ENCODE results near the gene ISG15.
"Not testable (repeated sequence)": the region's sequence is repeated elsewhere in the genome, so short reads cannot be mapped to it uniquely, and the experiment has no call there.

ISG15 gene

DNA sequence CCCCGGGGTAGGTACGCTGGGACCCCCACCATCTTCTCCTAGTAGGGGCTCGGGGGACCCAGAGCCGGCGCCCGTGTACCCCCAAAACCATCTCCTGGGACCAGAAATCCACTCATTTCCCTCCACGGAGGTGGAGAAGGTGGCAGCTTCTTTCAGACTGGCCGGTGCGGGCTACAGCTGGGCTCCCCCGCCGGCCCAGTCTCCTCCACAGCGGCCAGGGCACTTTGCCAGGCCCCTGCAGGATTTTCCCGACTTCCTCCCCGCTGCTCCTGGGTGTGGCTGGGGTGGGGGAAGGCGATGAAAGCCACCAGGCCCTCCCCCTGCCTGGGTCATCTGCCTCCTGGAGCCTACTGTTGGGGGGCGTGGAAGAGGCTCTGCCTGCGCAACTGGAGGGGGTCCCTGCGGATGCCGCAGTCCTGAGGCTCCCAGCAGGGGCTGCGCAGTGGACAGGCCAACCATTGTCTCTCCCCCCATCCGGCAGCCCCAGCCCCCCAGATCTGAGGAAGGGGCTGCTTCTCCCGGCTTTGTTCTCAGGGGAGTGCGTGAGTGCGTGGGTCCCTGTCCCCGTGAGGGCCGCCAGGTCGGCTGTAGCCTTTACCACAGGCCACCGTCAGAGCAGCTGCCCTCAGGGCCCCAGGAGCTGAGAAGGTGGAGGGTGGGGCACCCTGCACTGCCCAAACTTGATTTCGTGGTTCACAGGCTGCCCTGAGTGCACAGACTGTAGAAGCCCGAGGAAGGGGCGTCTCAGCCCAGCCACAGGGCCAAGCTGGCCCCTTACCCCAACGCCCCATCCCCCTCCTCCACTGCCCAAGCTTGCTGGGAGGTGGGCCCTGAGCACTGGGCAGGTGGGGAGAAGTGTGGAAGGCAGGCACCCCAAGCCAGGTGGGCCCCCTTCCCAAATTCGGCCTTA, 8.0 kb downstream of the ISG15 start:
- DNase-seq (ENCODE audit: insufficient read length) (no peak), FAIRE-seq (no peak)
- TF ChIP-seq POLR2A (IDR thresholded peaks at IDR 0.05; ENCODE audit: low read depth, low read length) (no peak), TAF1 (IDR thresholded peaks at IDR 0.05; ENCODE audit: borderline replicate concordance, low read depth, low read length) (no peak), POLR2AphosphoS5 (IDR thresholded peaks at IDR 0.05; ENCODE audit: low read depth, low read length) (no peak)

GRCh38 chr1:1021920-1022259, 8.6 kb downstream of the ISG15 start:
- FAIRE-seq (no peak), DNase-seq (ENCODE audit: insufficient read length) (no peak)

GRCh38 chr1:1022302-1023009, 9.2 kb downstream of the ISG15 start:
- FAIRE-seq (no peak), DNase-seq (ENCODE audit: insufficient read length) (no peak)
- TF ChIP-seq POLR2A (IDR thresholded peaks at IDR 0.05; ENCODE audit: low read depth, low read length) (no peak), POLR2AphosphoS5 (IDR thresholded peaks at IDR 0.05; ENCODE audit: low read depth, low read length) (no peak), TAF1 (IDR thresholded peaks at IDR 0.05; ENCODE audit: borderline replicate concordance, low read depth, low read length) (no peak)

More at GRCh38 chr1:1021920-1022259, 8.6 kb downstream of the ISG15 start:
- TF ChIP-seq POLR2A (IDR thresholded peaks at IDR 0.05; ENCODE audit: low read depth, low read length) = no peak
- TF ChIP-seq POLR2AphosphoS5 (IDR thresholded peaks at IDR 0.05; ENCODE audit: low read depth, low read length) = no peak
- TF ChIP-seq TAF1 (IDR thresholded peaks at IDR 0.05; ENCODE audit: borderline replicate concordance, low read depth, low read length) = no peak

GRCh38 chr1:1023700-1024099, 10.4 kb downstream of the ISG15 start:
- DNase-seq (ENCODE audit: insufficient read length) = no peak
- FAIRE-seq = no peak
- TF ChIP-seq POLR2A (IDR thresholded peaks at IDR 0.05; ENCODE audit: low read depth, low read length) (no peak), POLR2AphosphoS5 (IDR thresholded peaks at IDR 0.05; ENCODE audit: low read depth, low read length) (no peak), TAF1 (IDR thresholded peaks at IDR 0.05; ENCODE audit: borderline replicate concordance, low read depth, low read length) (no peak)

- TF ChIP-seq POLR2AphosphoS5 (IDR thresholded peaks at IDR 0.05; ENCODE audit: low read depth, low read length) (no peak), TAF1 (IDR thresholded peaks at IDR 0.05; ENCODE audit: borderline replicate concordance, low read depth, low read length) (no peak), POLR2A (IDR thresholded peaks at IDR 0.05; ENCODE audit: low read depth, low read length) (no peak)
- DNase-seq (ENCODE audit: insufficient read length) (no peak), FAIRE-seq (no peak)
These were observed 11.0 kb downstream of the ISG15 start for GRCh38 chr1:1024149-1024770.

DNA sequence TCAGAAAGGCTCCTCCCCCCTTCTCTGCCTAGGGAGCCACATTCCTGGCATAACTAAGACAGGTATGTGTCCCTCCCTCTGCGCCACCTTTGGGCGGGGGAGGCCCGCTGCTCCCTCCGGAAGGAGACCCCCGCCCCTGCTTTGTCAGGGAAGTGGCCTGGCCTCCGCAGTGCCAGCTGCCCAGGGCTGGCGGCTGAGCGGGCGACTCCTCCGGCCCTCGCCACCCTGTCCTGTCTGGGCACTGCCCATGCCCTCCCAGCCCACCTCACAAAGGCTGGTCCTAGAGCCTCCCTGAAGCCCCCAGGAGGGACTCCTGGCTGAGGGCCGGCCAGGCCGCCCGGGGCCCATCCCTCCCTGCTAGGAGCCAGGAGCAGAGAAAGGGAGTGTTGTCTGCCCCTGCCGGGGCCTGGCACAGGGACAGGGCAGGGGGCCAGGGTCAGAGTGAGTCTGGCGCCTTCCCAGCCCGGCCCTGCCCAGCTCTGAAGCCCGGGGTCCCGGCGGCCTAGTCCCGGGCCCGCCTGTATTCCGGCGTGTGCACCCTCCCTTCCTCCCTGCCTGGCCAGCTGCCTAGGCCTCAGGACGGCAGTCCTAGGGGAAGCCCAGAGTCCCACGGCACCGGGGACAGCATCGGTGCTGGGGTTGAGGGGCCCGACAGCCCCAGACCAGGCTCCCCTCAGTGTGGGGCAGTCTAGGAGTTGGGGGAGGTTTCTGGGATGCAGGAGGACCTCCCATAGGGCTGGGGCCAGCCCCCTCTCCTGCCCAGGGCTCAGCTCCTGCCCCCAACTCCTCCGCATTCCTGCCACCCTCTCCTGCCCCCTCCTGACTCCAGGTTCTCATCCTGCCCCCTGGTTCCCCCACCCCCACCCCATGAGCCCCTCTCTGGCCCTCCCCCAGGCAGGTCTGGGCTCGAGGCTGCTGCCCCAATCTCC, 11.7 kb downstream of the ISG15 start:
- TF ChIP-seq POLR2A (IDR thresholded peaks at IDR 0.05; ENCODE audit: low read depth, low read length) (no peak), POLR2AphosphoS5 (IDR thresholded peaks at IDR 0.05; ENCODE audit: low read depth, low read length) (no peak), TAF1 (IDR thresholded peaks at IDR 0.05; ENCODE audit: borderline replicate concordance, low read depth, low read length) (no peak)
- FAIRE-seq = no peak

DNA sequence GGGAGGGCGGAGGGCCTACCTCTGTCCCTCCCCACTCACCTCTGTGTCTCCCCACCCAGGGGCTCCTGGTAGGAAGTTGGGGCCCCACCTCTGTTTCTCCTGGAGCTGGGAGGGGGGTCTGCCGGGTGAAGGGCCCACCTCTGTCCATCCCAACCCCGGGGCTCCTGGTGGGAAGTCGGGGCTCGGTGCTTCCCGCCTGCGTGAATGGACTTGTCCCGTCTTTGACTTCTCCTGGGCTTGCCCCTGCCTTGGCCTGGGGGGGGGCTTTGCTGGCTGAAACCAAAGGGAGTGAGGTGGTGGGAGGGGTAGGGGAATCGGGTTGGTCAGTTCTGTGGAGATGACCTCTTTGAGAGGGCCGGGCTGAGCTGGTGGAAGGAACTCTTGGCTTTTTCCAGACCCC, 12.4 kb downstream of the ISG15 start:
- DNase-seq (ENCODE audit: insufficient read length) (no peak), FAIRE-seq (no peak)
- TF ChIP-seq POLR2A (IDR thresholded peaks at IDR 0.05; ENCODE audit: low read depth, low read length) (no peak), POLR2AphosphoS5 (IDR thresholded peaks at IDR 0.05; ENCODE audit: low read depth, low read length) (no peak), TAF1 (IDR thresholded peaks at IDR 0.05; ENCODE audit: borderline replicate concordance, low read depth, low read length) (no peak)

More for the DNA sequence above, 11.7 kb downstream of the ISG15 start:
- no peak for DNase-seq (ENCODE audit: insufficient read length)

DNA sequence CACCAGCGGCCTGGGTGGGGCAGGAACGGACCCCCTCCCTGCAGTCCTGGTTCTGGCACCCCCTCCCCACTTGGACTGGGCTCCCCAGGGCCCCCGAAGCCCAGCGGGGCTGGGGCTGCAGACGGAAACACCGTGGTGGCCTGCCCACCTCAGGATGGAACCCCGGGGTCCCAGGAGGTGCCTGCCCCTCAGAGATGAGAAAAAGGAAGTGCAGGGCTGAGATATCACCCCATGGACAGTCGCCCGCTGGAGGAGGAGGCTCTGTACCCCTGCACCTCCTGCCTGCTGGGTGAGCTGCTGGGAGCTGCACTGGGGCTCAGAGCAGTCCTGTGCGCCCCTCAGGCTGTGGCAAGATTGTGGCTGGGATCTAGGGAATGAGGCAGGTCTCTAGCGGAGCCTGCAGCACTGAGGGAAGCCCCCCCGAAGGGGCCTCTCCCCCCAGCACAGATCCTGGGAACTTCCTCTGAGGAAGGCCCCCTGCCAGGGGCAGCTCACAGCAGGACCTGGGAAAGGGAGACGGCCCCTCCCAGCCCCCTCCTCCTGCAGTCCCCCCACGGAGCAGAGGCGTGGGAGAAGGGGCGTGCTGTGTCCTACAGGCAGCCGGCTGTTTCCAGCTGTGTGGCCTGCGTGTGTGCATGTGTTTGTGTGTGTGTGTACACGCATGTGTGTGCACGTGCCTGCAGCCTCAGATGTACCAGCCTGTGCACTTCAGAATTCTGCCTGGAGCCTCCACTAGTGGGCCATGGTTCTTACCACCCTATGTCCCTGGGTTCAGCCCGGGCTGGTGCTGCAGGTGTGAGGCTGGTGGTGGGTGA, 13.5 kb downstream of the ISG15 start:
- FAIRE-seq (no peak), DNase-seq (ENCODE audit: insufficient read length) (no peak)
- no peak for TF ChIP-seq POLR2AphosphoS5 (IDR thresholded peaks at IDR 0.05; ENCODE audit: low read depth, low read length)
- TF ChIP-seq TAF1 (IDR thresholded peaks at IDR 0.05; ENCODE audit: borderline replicate concordance, low read depth, low read length) = no peak
- TF ChIP-seq POLR2A (IDR thresholded peaks at IDR 0.05; ENCODE audit: low read depth, low read length) = no peak

DNA sequence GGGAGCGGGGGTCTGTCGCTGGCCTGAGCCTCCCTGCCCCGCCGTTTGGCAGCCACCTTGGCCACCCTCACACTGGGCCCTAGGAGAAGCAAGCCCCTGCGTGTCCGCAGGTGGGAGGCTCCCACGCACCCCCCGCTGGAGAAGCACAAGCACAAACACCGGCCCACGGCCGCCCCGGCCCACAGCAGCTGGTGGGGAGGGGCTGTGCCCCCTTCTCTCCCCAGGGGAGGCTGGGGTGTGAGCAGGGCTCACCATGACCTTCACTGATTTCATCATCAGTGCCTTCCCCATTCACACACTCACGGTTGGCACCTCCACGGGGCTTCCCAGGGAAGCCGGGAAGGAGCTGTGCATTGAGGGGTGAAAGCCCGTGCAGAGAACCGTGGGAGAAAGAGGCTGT, 14.5 kb downstream of the ISG15 start:
- TF ChIP-seq POLR2A (IDR thresholded peaks at IDR 0.05; ENCODE audit: low read depth, low read length) (no peak), POLR2AphosphoS5 (IDR thresholded peaks at IDR 0.05; ENCODE audit: low read depth, low read length) (no peak), TAF1 (IDR thresholded peaks at IDR 0.05; ENCODE audit: borderline replicate concordance, low read depth, low read length) (no peak)
- DNase-seq (ENCODE audit: insufficient read length) (no peak), FAIRE-seq (no peak)

DNA sequence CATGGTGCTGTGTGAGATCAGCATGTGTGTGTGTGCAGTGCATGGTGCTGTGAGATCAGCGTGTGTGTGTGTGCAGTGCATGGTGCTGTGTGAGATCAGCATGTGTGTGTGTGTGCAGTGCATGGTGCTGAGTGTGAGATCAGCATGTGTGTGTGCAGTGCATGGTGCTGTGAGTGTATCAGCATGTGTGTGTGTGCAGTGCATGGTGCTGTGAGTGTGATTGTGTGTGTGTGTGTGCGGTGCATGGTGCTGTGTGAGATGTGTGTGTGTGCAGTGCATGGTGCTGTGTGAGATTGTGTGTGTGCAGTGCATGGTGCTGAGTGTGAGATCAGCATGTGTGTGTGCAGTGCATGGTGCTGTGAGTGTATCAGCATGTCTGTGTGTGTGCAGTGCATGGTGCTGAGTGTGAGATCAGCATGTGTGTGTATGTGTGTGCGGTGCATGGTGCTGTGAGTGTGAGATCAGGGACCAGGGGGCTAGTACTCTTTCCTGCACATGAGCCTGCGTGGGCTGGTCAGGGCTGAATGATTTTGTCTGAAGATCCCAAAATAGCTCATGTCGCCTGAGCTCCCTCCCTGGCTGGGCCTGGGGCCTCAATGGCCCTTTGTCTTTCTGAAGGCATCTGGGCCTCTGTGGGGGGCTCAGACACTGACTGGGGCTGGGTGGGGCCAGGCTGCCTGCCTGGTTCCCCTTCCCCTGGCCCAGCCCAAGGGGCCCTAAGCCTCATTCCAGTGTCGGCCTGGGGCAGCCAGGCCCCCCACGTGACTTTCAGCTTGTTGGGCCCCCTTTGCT, 17.8 kb downstream of the ISG15 start:
- peak; percentile 94 for FAIRE-seq
- DNase-seq (ENCODE audit: insufficient read length) = not testable (repeated sequence)
